Measurements from ENCODE around the gene RPP30. TPM values are rescaled to one million over a fixed set of nuclear protein-coding genes. Genes with fewer than 3 reads are reported as not detected.

The RPP30 gene
- total RNA-seq, 1 experiment from 2014 or later, result 47.6 TPM

DNA sequence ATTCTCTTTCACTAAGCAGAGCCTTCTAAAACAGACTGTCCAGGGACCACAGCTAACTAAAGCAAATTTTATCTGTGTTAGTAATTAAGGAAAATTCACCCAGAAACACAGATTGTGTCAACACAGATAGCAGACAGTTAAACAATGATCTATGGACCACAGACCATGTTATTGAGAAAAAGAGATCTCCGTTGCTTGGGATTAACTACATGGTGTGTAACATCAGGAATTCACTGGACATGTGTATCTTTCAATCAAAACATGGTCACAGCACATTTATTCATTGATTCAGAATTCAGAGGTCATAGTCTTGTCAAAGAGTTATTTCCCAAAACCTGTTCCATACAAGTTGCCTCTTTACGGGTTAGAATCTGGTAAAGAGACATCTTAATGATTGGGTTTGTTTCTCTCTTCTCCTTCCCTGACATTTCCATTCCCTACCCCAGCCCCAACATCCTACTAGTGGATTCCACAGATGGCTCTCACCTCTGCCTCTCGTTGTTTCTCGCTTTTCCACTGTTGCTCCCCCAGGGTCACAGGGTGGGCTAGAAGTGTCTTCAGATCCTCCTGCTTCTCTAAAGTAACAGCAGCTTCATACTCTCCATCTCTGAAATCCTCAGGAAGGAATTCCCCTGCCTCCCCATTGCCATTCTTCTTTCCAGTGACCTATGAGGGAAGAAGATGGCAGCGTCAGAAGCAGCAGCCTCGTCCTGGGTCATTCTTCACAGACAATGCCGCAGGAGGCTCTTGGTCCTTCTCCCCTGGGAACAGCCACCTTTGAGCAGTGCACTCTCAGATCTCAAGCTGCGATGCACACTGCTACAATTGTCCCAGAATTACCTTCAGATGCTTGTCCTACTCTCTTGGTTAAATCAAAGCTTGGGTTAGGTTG is 48.2 kb downstream of the RPP30 start:
- Histone ChIP-seq H3K4me3 (peak overlapping the region; percentile 39), H3K27me3 (no peaks in the 10 kb centered on the region), H3K36me3 (no peaks in the 10 kb centered on the region), H3K27ac (peak overlapping the region; percentile 91), H3K9me3 (replicated peaks) (no peaks in the 10 kb centered on the region), H3K4me1 (peaks cover 26% of the 10 kb centered on the region)
- DNase-seq, result peak in 1 of 2 experiments; percentile 40

DNA sequence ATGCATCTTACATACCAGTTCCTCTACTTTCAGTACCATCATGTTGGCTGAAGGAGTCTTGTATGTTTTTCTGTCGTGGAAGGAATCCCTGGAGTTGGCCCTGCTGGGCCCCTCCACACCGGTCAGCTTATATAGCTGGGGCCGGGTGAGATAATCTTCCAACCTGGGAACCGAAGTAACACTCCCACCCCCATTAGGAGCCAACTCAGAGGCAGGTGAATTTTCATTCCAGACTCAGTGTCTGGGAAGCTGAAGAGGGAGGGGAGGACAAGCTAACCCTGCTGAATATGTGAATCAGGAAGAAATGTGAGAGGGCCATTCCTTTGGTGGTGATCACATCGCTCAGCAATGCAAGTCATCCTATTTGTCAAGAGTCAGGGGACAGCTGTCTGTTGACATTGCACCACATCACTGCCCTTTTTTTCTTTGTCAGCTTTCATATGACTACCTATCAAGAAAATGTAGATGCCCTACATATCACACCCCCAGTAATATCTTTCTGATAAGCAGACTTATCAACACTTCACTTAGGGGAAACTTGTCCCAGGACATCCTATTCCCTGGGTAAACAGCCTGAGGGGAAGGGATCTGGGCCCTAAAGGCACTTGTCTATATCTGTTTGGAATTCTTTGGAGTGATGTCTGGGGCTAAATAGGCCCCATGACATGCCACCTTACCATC is 49.4 kb downstream of the RPP30 start, which contains the start of gene ANKRD1:
TSS of gene ANKRD1 (minus strand) at position 102 of the 681 bp plus-strand sequence. CDS start at position 42, 60 bp downstream.
- Histone ChIP-seq H3K9me3 (replicated peaks) (no peaks in the 10 kb centered on the region), H3K4me1 (peaks cover 26% of the 10 kb centered on the region), H3K36me3 (no peaks in the 10 kb centered on the region), H3K27ac (peak within 1 kb of the TSS; percentile 91), H3K27me3 (no peaks in the 10 kb centered on the region), H3K4me3 (peak within 1 kb of the TSS; percentile 39)
- DNase-seq, result peak; percentile 67 to 73

DNA sequence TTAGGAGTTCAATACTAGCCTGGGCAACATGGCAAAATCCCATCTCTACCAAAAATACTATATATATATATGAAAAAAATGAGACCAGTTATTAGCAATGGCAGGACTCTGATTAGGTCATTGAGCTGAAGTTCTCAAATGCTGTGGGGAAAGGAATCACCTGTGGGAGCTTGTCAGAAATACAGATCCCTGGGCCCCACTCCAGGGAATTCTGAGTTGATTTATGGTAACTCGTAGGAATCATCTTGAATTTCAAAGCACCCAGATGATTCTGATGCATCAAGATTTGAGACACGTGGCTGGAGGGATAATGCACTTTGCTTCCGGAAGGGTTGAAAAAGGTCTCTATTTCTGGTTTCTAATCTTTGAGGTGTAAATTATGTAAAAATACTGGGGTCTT is 50.1 kb downstream of the RPP30 start:
- H3K27ac ChIP-seq, result peak overlapping the region; percentile 91
- DNase-seq, result no peak
- no peak overlapping the region for H3K4me3 ChIP-seq
- no peaks in the 10 kb centered on the region for H3K36me3 ChIP-seq
- no peaks in the 10 kb centered on the region for H3K27me3 ChIP-seq
- peaks cover 26% of the 10 kb centered on the region for H3K4me1 ChIP-seq
- H3K9me3 ChIP-seq (replicated peaks), result no peaks in the 10 kb centered on the region

DNA sequence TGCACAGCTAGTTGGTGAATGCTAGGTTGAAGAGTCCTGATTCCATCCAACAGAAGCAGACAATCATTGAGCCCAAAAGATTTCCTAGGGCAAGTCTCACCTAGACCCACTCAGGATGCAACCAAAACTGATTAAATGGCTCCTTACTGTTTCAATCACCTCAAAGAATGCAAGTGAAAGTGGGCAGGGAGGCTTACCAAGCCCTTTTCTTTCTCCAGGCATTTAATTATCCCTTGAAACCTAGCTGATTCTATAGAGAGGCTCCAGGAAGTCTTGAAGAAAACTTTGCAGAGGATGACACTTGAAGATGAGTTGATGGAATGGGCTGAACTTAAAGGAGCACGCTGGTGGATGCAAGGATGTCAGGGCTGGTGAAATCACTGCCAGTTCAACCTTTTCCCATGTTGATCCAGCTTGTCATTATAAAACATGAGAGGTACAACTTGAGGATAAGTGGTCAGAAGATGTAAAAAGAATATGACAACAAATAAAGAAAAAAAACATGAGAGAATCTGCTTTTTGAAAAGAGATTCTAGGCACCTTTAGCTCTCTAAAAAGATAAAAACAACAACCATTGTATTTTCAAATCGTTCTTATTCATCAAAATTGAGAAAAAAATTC is 51.4 kb downstream of the RPP30 start:
- no peaks in the 10 kb centered on the region for H3K9me3 ChIP-seq (replicated peaks)
- no peaks in the 10 kb centered on the region for H3K27me3 ChIP-seq
- DNase-seq, result no peak
- H3K4me1 ChIP-seq, result peaks cover 26% of the 10 kb centered on the region
- H3K27ac ChIP-seq, result no peak overlapping the region
- H3K36me3 ChIP-seq, result no peaks in the 10 kb centered on the region
- no peak overlapping the region for H3K4me3 ChIP-seq

DNA sequence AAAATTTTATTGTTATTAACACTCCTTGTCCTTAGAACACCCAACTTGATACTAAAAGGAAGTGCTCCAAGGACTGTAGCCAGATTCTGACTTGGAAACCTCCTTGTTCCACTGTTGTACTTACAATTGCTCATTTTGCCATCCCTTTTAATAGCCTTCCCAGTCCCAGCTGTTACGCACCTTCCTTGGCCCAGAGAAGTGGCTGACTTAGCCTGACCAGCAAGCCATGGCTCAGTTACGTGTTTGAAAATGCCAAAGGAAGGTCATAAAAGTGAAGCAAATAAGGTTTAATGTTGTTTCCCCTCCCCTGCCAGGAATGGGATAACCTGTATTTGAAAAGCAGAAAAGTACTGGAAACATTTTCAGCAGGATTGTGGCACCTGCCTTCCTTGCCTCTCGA is 52.8 kb downstream of the RPP30 start:
- DNase-seq, result no peak
- H3K27ac ChIP-seq, result no peak overlapping the region

DNA sequence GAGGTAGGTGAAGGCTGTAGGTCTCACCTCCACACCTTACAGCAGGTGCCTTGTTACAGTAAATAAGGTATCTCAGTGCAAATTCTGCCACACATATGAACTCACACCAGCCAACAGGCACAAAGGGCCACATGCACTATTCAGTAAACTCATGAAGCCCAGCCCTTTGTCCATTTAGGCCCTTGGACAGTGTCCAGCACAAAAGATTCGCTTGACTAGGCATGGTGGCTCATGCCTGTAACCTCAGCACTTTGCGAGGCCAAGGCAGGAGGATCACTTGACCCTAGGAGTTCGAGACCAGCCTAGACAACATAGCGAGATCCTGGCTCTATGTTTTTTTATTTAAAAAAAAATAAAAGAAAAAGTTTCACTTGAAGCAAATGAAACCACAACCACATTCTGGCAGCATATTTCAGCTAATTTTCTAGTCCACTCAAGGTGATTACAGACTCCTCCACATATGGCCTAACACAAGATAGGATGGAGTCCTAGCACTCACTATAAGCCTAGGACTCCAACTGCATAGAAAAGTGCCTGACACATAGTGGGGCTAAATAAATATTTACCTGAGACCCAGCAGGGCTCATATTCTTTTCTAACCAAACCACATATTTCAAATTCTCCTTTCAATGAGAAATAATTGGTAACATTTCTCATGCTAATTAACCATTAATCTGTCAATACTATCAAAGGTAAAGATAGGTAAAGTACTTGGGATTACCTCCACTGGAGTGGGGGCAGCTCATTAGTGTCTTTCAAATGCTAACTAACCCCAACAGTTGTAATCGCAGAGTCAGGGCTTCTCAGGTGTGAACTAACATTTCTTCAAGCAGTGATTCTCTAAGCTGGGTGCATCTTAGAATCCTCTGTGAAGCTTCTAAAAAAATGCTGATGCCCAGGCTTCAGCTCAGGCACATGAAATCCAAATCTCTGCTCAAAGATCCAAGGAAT is 53.6 kb downstream of the RPP30 start:
- Histone ChIP-seq H3K36me3 (no peaks in the 10 kb centered on the region), H3K9me3 (replicated peaks) (no peaks in the 10 kb centered on the region), H3K27ac (no peak overlapping the region), H3K4me3 (no peak overlapping the region), H3K4me1 (peaks cover 22% of the 10 kb centered on the region), H3K27me3 (no peaks in the 10 kb centered on the region)
- no peak for DNase-seq

More for the DNA sequence above, 52.8 kb downstream of the RPP30 start:
- Histone ChIP-seq H3K4me1 (peaks cover 23% of the 10 kb centered on the region), H3K27me3 (no peaks in the 10 kb centered on the region), H3K9me3 (replicated peaks) (no peaks in the 10 kb centered on the region), H3K36me3 (no peaks in the 10 kb centered on the region), H3K4me3 (no peak overlapping the region)

DNA sequence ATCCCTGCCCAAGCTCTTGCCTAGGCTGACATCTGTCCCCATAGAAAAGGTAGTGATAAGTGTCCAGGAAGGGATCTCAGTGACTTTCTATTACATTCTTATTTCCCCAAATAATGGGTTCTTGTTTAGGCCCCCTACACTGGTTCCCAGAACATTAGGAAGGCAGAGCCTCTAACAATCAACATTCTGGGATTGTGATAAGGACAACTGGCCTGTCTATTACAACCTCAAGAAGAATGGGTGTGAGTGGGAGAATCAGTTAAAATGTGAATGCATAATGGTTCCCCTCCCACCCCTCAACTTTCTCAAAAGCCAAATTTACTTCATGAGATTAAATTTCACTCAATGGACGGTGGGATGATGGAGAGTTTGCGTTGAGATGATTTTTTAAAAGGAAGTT is 55.5 kb downstream of the RPP30 start:
- Histone ChIP-seq H3K4me1 (peaks cover 19% of the 10 kb centered on the region), H3K36me3 (no peaks in the 10 kb centered on the region), H3K27me3 (no peaks in the 10 kb centered on the region), H3K4me3 (no peak overlapping the region), H3K9me3 (replicated peaks) (no peaks in the 10 kb centered on the region), H3K27ac (no peak overlapping the region)
- DNase-seq, result no peak

DNA sequence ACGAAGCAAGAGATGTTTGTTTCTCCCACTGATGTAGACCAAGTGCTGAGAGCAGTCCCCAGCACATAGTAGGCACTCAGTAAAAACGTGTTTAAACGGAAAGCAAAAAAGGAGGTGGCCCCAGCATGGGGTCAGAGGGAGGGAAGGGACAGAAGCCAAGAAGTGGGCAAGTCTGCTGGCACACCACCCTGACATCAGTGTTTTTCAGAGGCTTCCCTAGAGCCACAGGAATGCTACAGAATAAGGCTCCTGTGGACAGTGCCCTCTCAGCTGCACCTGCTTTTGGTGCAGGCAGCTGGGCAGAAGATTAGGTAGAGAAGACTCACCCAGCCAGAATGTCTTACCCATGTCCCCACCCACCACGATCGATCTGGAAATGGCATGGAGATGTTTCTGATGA is 57.4 kb downstream of the RPP30 start:
- H3K4me1 ChIP-seq, result peaks cover 19% of the 10 kb centered on the region

DNA sequence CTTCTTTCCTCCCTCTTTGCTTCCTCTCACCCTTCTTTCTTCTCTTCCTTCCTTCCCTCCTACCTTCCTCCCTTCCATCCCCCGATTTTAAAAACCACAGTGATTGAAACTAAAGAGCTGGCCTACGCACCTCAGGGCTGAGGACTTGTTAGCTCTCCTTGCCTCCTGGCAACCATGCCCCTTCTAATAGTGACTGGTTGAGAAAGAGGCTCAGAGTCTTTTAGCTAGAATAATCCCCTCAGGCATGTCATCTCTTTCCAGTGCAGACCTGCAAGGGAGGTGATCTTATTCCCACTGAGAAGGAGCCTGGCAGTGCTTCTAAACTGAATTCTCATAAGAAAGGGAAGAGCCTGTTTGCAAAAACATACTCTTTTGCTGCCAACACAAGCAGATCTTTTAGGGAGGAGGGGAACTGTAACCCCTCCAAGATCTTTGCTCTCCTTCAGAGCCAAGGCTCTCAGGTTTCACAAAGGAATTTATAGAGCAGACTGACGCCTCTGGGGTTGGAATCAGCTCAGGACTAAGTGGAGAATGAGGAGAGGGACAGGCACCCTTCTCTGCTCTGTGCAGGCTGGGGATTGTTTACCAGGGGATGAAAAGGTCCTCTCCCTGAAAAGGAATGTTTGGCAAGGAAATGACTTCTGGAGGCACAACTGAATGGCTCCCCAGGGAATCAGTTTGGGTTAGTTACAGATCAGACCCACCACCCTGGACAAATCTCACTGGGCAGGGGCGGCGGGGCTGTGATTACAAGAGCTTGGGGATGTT is 58.5 kb downstream of the RPP30 start:
- H3K9me3 ChIP-seq (replicated peaks), result no peaks in the 10 kb centered on the region
- no peaks in the 10 kb centered on the region for H3K36me3 ChIP-seq
- H3K4me3 ChIP-seq, result peak overlapping the region; percentile 5; the same call in 1 of the 2 replicates
- H3K27me3 ChIP-seq, result no peaks in the 10 kb centered on the region
- peaks cover 19% of the 10 kb centered on the region for H3K4me1 ChIP-seq
- DNase-seq, result peak; percentile 62 to 63
- H3K27ac ChIP-seq, result peak overlapping the region; percentile 73

More for the DNA sequence above, 57.4 kb downstream of the RPP30 start:
- H3K27me3 ChIP-seq, result no peaks in the 10 kb centered on the region
- no peaks in the 10 kb centered on the region for H3K36me3 ChIP-seq
- H3K9me3 ChIP-seq (replicated peaks), result no peaks in the 10 kb centered on the region
- H3K27ac ChIP-seq, result no peak overlapping the region; the same call in 1 of the 2 replicates
- no peak overlapping the region for H3K4me3 ChIP-seq
- DNase-seq, result peak in 1 of 2 experiments; percentile 10

DNA sequence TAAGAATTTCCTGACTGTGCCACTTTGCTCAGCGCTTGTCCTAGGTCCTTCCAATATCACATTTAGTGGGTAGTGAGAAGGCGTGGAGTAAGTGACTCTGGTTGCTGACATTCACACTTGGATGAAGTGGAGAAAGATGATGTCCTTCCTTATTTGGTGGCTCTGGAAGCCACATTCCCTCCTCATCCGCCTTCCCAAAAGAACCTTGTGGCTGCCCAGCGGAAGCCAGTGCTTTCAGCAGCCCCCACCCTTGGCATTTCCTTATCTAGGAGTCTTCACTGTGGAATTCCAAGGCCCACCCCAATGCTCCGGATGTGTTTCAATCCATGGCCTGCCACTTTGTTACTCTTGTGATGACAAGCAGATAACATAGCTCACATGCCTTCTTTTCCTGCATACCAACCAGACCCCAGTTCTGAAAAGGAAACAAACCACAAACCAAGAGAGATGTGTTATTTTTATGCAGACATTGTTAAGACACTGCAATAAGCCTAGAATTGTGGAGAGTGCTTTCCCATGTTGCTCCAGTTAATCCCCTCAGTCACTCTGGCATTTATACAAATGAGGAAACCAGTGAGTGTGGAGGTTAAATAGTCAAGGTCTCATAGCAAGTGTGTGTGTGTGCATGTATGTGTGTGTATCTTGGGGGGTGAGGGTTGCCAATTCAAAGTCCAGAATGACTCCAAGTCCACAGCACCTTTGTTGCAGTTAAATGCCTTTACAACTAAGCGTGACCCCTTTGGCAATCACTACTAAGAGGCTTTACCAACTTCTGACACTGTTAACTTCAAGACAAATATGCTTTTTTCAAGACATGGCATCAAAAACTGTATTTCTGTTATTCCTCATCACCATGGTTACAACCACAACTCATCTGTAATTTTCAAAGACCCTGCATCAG is 59.4 kb downstream of the RPP30 start:
- H3K36me3 ChIP-seq, result no peaks in the 10 kb centered on the region
- H3K27me3 ChIP-seq, result no peaks in the 10 kb centered on the region
- H3K4me1 ChIP-seq, result peaks cover 25% of the 10 kb centered on the region
- H3K9me3 ChIP-seq (replicated peaks), result no peaks in the 10 kb centered on the region
- peak overlapping the region; percentile 5; the same call in 1 of the 2 replicates for H3K4me3 ChIP-seq
- peak overlapping the region; percentile 73 for H3K27ac ChIP-seq
- peak; percentile 55 to 73 for DNase-seq

DNA sequence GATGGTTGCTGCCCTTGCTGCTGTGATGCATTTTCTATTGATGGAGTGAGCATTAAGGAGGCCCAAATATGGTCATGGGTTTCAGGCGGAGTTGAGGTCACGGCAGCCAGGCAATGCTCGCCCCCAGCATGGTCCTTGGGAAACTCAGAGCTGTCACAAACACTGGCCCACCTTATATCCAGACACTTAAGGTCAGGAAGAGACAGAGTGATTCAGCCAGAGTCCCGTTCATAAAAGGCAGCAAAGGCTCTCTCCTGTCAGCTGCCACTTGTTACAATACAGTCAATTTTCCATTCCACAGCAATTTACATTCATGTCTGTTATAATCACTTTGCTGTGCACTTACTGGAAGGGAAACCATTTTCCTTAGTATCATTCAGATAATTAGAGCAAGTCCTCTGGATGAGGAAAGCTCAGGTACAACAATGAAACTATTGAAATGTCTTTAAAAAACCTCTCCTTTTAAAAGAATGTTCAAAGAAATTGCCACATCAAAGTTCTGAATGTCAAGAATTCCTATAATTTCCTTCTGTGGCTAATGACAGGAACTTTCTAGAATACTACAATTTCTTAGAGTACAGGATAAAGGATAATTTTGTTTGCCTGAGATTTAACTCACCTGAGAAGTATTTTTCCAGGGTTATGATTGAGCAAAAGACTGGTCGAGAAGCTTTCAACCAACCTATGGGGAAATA is 64.0 kb downstream of the RPP30 start:
- H3K36me3 ChIP-seq, result no peaks in the 10 kb centered on the region
- H3K27me3 ChIP-seq, result no peaks in the 10 kb centered on the region
- peaks cover 16% of the 10 kb centered on the region for H3K4me1 ChIP-seq
- no peaks in the 10 kb centered on the region for H3K9me3 ChIP-seq (replicated peaks)
- no peak for DNase-seq
- H3K4me3 ChIP-seq, result no peak overlapping the region
- H3K27ac ChIP-seq, result no peak overlapping the region

DNA sequence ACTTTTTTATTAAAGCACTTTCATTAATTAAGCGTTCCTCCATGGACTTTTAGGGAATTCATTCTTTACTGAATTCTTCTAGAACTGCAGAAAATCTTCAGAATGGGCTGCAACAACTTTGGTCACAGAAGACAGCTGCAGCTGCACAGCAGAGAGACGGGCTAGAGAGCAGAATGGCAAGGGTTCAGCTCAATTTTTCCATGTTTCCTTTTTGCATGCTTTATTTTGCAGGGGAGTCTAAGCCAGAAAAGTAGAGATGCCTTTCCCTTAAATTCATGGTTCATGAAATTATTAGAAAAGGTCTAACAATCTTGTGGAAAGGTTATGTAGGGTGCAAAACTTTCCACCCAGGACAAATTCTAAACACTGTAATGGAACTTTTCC is 64.5 kb downstream of the RPP30 start:
- H3K27me3 ChIP-seq, result no peaks in the 10 kb centered on the region
- no peak for DNase-seq
- H3K4me3 ChIP-seq, result no peak overlapping the region
- H3K9me3 ChIP-seq (replicated peaks), result no peaks in the 10 kb centered on the region
- peaks cover 12% of the 10 kb centered on the region for H3K4me1 ChIP-seq
- no peaks in the 10 kb centered on the region for H3K36me3 ChIP-seq
- H3K27ac ChIP-seq, result no peak overlapping the region

Data from SJCRH30 (cell line).